ENCODE results near the gene AGPAT3.
A peak's percentile ranks its signal among the peaks of the same experiment; 100 is the strongest.

AGPAT3 gene

GRCh38 chr21:43959231-43960116, 94.5 kb downstream of the AGPAT3 start:
- DNase-seq, result no peak

DNA sequence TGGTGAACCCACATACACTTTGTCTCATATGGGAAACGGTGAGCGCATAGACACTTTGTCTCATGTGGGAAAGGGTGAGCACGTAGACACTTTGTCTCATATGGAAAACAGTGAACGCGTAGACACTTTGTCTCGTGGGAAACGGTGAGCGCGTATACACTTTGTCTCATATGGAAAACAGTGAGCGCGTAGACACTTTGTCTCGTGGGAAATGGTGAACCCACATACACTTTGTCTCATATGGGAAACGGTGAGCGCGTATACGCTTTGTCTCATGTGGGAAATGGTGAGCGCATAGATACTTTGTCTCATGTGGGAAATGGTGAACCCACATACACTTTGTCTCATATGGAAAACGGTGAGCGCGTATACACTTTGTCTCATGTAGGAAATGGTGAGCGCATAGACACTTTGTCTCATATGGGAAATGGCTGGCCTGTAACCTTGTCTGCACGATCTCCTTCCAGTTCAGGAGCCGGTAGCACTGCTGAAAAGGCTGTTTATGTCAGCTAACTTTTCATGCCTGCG, 96.4 kb downstream of the AGPAT3 start:
- no peak for DNase-seq

GRCh38 chr21:43965911-43966585, 101.0 kb downstream of the AGPAT3 start:
- no peak for DNase-seq

GRCh38 chr21:43966946-43967512, 102.0 kb downstream of the AGPAT3 start:
- no peak for DNase-seq

- DNase-seq, result no peak
Measured at GRCh38 chr21:43967981-43968380, 103.0 kb downstream of the AGPAT3 start.

GRCh38 chr21:43968410-43969114, 103.5 kb downstream of the AGPAT3 start:
- DNase-seq, result no peak

- no peak for DNase-seq
Measured at GRCh38 chr21:43969115-43969444, 104.1 kb downstream of the AGPAT3 start.

DNA sequence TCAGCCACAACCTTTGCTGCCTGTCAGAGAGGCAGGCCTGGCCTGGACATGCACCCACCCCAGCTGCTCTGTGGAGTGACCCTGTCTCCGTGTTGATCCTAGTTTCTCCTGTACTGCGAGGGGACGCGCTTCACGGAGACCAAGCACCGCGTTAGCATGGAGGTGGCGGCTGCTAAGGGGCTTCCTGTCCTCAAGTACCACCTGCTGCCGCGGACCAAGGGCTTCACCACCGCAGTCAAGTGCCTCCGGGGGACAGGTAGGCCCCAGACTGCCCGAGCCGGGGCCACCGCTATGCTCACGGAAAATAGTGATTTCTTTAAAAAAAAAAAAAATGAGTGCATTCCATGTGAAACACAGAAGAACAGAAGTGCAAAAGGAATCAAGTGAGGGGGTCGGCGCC, 105.5 kb downstream of the AGPAT3 start:
- no peak for DNase-seq

DNA sequence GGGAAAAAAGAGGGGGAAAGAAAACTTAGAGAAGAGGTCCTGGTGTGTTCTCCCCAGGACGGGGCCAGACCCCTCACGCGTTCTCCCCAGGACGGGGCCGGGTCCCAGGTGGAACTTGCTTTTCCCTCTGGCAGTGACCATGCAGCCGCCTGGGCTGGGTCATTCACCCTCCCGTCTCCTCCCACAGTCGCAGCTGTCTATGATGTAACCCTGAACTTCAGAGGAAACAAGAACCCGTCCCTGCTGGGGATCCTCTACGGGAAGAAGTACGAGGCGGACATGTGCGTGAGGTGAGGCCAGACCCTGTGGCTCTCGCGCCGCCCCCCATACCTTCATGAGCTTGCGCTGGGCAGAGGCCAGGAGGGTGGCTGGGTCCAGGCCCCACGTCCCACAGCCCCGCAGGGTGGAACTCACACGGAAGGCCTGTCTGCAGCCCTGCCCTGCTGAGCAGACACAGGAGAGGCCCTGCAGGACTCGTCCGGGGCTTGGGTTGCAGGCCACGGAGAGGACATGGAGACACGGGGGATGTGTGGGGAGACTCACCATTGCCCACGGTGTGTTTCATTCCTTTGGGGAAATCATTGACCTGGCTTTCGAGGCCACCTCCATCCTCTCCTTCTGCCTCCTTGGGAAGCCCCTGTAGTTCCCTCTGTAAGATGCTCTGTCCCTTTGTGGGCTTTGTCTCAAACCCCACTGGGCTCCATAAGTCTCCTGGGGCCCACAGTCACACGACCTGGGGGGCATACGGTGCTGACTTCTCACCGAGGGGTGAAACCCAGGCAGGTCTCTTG, 106.4 kb downstream of the AGPAT3 start:
- no peak for DNase-seq

DNA sequence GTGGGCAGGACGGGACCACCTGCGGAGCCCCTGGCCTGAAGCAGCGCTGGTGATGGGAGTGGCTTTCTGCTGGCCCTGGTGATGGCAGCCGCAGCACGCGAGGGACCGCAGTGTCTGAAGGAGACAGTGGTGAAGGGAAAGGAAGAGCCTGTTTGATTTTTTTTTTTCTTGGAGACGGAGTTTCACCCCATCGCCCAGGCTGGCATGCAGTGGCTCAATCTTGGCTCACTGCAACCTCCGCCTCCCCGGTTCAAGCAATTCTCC, 106.9 kb downstream of the AGPAT3 start:
- no peak for DNase-seq

GRCh38 chr21:43972850-43973633, 108.0 kb downstream of the AGPAT3 start:
- no peak for DNase-seq

DNA sequence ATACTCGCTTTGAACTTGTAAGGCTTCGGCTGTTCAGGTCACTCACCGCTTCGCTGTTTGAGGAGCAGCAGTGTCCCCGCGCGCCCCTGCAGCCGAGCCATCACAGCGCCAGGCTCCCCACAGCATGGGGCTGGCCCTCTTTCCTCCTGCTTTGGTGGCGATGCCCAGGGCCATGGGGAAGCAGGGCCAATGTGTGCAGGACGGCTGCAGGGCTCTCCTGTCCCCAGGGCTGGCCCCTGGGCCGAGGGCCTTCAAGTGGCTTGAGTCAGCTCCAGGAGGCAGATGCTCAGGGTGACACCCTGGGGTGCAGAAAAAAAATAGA, 108.6 kb downstream of the AGPAT3 start:
- no peak for DNase-seq

- DNase-seq, result no peak
Measured at GRCh38 chr21:43974791-43975468, 109.9 kb downstream of the AGPAT3 start.

DNA sequence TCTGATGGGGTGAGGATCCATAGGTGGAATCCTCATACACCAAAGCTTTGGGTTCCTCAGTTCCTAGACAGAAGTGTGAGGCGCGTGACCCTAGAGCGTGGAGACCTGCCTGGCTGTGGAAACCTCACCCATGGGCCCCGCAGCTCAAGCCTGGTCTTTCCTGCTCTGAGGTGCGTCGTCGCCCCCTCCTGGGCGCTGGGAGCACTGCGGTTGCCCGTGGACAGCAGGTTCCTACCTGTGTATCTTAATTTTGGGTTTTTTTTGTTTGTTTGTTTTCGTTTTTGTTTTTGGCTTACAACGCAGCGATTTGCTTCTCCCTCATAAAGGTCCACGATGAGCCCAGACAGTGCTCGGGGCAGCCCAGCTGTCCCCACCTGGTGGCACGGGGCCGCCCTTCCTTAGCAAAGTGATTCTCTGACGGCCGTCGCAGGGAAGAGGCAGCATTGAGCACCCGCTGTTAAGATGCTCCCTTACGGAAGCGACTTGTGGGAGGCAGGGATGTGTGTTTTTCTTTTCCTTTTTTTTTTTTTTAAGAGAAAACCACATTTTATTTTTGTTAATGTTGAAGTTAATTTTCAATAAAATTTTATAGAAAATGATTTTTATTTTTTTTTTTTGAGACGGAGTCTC, 110.6 kb downstream of the AGPAT3 start:
- peak; percentile 41 to 61 for DNase-seq

DNA sequence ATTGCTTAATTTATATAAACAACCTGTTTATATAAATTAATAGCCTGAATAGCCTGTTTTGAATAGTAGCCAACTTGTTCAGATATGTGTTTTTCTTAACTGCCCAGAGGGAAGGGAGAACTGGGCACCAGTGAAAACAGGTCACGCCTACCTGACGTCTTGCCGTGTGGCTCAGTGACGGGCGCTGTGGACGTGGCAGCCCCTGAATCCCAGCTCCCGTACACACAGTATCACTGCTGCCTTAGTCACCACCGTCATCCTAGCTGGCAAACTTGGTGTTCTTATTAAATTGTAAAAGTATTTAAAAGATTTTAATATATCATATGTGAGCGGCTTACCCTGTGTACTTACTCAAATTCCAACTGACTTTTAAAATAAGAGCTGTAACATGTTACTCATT, 111.6 kb downstream of the AGPAT3 start:
- no peak for DNase-seq

DNA sequence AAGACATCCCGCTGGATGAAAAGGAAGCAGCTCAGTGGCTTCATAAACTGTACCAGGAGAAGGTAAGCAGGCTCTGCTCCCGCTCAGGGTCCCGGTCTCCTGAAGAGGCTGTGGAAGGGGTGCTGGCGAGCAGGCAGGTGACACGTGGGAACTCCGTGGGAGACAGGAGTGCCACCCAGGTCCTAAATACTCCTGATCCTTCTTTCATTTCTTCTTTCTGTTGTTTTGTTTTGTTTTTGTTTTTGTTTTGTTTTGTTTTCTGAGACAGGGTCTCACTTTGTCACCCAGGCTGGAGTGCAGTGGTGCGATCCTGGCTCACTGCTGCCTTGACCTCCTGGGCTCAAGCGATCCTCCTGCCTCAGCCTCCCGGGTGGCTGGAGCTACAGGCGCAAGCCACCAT, 113.0 kb downstream of the AGPAT3 start:
- DNase-seq, result no peak

DNA sequence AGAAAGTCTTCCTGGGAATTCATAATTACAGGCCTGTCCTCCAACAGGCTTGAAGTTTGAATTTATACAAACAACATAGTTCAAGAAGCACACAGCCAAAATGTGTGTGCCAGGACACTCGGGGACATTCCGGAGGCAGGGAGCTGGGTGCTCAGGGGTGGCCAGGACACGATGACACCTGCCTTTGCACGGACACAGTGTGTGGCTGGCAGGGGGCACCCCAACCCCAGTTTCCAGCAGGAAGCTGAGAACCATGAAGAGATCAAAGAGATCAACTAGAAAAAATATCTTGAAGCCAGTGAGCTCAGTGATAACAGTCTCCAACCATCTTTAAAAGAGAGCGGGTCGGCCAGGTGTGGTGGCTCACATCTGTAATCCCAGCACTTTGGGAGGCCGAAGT, 114.6 kb downstream of the AGPAT3 start:
- DNase-seq, result no peak

DNA sequence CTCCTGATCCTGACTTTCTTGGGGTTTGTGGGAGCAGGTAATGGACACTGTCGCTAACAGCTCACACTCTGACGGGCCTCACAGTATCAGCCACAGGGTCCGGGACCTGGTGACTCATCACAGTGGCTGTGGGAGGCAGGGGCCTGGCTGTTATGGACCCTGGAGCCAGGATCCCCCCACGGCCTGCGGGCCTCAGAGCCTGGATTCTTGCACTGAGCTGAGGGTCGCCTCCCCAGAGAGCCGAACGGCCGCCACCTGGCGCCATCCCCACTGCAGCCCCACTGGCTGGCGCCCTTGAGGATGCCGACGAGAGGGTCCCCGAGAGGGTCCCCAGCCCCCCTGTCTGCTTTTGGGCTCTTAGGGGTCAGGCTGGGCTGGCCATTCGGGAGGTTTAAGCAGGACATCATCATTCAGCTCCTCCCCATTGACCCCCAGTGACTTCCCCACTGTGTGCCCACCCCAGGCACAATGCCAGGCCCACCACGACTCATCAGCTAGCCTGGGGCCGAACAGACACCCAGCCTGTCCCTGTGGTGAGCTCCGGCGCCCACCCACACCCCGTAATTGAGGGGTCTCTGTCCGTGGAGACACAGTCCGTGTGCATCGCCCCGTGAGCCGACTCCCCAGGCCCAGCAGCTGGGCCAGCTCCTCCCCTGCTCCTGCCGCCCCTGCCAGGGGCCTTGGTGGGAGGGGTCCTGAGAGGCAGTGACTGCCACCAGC, 116.3 kb downstream of the AGPAT3 start:
- DNase-seq, result no peak

DNA sequence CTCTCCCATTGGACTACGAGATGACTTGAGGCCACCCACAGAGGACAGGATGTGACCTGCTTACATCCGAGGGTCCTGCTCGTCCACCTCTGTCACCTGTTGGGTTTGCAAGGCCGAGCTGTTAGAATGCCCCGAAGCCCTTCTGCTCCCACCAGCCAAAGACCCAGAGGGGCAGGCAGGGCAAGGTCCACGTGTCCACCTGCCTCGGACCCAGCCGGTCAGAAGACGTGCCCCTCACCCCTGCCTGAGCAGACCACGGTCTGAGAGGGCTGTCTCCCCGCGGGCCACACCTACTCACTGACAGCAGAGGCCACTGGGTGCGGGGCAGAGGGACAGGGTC, 116.8 kb downstream of the AGPAT3 start:
- DNase-seq, result no peak

DNA sequence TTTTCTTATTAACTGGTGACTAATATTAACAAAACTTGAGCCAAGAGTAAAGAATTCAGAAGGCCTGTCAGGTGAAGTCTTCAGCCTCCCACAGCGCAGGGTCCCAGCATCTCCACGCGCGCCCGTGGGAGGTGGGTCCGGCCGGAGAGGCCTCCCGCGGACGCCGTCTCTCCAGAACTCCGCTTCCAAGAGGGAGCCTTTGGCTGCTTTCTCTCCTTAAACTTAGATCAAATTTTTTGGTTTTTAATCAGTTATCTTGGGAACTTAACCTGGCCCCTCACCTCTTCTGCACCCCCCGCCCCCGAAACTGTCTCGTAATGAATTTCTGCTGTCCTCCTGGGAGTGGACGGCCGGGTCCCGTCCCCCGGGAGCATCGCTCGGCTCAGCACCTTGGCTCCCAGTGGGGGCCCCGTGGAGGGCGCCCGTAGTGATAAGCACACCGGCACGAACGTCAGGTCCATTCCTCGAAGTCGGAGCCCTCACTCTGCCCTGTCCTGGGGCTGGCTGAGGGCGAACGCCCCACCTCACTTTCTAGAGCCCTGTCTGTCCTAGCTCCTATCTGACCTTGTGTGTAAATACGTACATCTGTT, 117.6 kb downstream of the AGPAT3 start:
- DNase-seq, result no peak
